ENCODE measurements around the gene ARHGAP28. TPM values are rescaled to one million over a fixed set of nuclear protein-coding genes. Genes with fewer than 3 reads are reported as not detected.

ARHGAP28 gene
- total and polyA plus RNA-seq, 2 experiments from 2014 or later = 0.20 TPM; not detected in 1

- no peaks in the 10 kb centered on the region for H4K20me1 ChIP-seq (ENCODE audit: insufficient read depth)
- H2AFZ ChIP-seq = no peak overlapping the region
- no peak overlapping the region for H3K9ac ChIP-seq
- DNase-seq = no peak
- no peaks in the 10 kb centered on the region for H3K9me2 ChIP-seq (ENCODE audit: insufficient read depth)
- H3F3A ChIP-seq (ENCODE audit: insufficient read depth) = no peaks in the 10 kb centered on the region
- H3K27me3 ChIP-seq (replicated peaks; ENCODE audit: insufficient read depth) = no peaks in the 10 kb centered on the region
- no peak overlapping the region for H3K27ac ChIP-seq
- no peaks in the 10 kb centered on the region for H3K9me3 ChIP-seq (ENCODE audit: low read depth)
- 84 to 85% methylated on average over 17 of the region's 17 CpGs for WGBS, 2 experiments (ENCODE audit: low coverage in 1 of 2, low lambda C conversion rate in 2 of 2, missing lambda C conversion rate in 2 of 2)
- H3K4me3 ChIP-seq = no peak overlapping the region
- in situ Hi-C loops (cut with MboI) = no loop called here
- no peaks in the 10 kb centered on the region for H3K4me1 ChIP-seq (ENCODE audit: insufficient read depth)
- no peaks in the 10 kb centered on the region for H3K79me2 ChIP-seq (ENCODE audit: insufficient read depth)
- TF ChIP-seq EZH2 (IDR thresholded peaks at IDR 0.05; ENCODE audit: insufficient read depth, poor library complexity, severe bottlenecking) (no peak), EZH2phosphoT487 (IDR thresholded peaks at IDR 0.05; ENCODE audit: insufficient read depth, low read depth) (no peak)
- no peaks in the 10 kb centered on the region for H3K36me3 ChIP-seq (ENCODE audit: low read depth)
- H3K4me2 ChIP-seq (ENCODE audit: unreplicated experiment) = no peak overlapping the region
Observed at GRCh38 chr18:6951336-6952090, 222.0 kb downstream of the ARHGAP28 start.

- H3K79me2 ChIP-seq (ENCODE audit: insufficient read depth) = no peaks in the 10 kb centered on the region
Observed at GRCh38 chr18:6954501-6954900, 225.0 kb downstream of the ARHGAP28 start.

GRCh38 chr18:6955304-6955703 lies 225.8 kb downstream of the ARHGAP28 start:
- H3K4me2 ChIP-seq (ENCODE audit: unreplicated experiment) = no peak overlapping the region
- no peak overlapping the region for H3K27ac ChIP-seq
- H3K9me3 ChIP-seq (ENCODE audit: low read depth) = no peaks in the 10 kb centered on the region
- H3K9ac ChIP-seq = no peak overlapping the region
- H3K79me2 ChIP-seq (ENCODE audit: insufficient read depth) = no peaks in the 10 kb centered on the region
- no peak for DNase-seq
- in situ Hi-C loops (cut with MboI) = no loop called here
- H3K4me3 ChIP-seq = no peak overlapping the region
- no peaks in the 10 kb centered on the region for H3K36me3 ChIP-seq (ENCODE audit: low read depth)
- WGBS, 2 experiments (ENCODE audit: low coverage in 1 of 2, low lambda C conversion rate in 2 of 2, missing lambda C conversion rate in 2 of 2) = 96 to 97% methylated on average over 18 of the region's 18 CpGs
- H2AFZ ChIP-seq = no peak overlapping the region
- no peaks in the 10 kb centered on the region for H4K20me1 ChIP-seq (ENCODE audit: insufficient read depth)
- TF ChIP-seq EZH2phosphoT487 (IDR thresholded peaks at IDR 0.05; ENCODE audit: insufficient read depth, low read depth) (no peak), EZH2 (IDR thresholded peaks at IDR 0.05; ENCODE audit: insufficient read depth, poor library complexity, severe bottlenecking) (no peak)
- no peaks in the 10 kb centered on the region for H3K27me3 ChIP-seq (replicated peaks; ENCODE audit: insufficient read depth)
- H3F3A ChIP-seq (ENCODE audit: insufficient read depth) = 0 out of 2 replicates have a peak, but pooled peaks cover 6% of the 10 kb centered on the region
- no peaks in the 10 kb centered on the region for H3K9me2 ChIP-seq (ENCODE audit: insufficient read depth)
- no peaks in the 10 kb centered on the region for H3K4me1 ChIP-seq (ENCODE audit: insufficient read depth)

More at GRCh38 chr18:6954501-6954900, 225.0 kb downstream of the ARHGAP28 start:
- Histone ChIP-seq H3K27ac (no peak overlapping the region), H3K4me3 (no peak overlapping the region), H3K9me3 (ENCODE audit: low read depth) (no peaks in the 10 kb centered on the region), H3K27me3 (replicated peaks; ENCODE audit: insufficient read depth) (no peaks in the 10 kb centered on the region), H3K36me3 (ENCODE audit: low read depth) (no peaks in the 10 kb centered on the region), H2AFZ (no peak overlapping the region), H3K9ac (no peak overlapping the region), H3K4me2 (ENCODE audit: unreplicated experiment) (no peak overlapping the region), H3F3A (ENCODE audit: insufficient read depth) (no peaks in the 10 kb centered on the region), H4K20me1 (ENCODE audit: insufficient read depth) (no peaks in the 10 kb centered on the region), H3K4me1 (ENCODE audit: insufficient read depth) (no peaks in the 10 kb centered on the region), H3K9me2 (ENCODE audit: insufficient read depth) (no peaks in the 10 kb centered on the region)
- in situ Hi-C loops (cut with MboI) = no loop called here
- WGBS, 2 experiments (ENCODE audit: low coverage in 1 of 2, low lambda C conversion rate in 2 of 2, missing lambda C conversion rate in 2 of 2) = 88 to 89% methylated on average over 4 of the region's 4 CpGs
- no peak for DNase-seq
- TF ChIP-seq EZH2 (IDR thresholded peaks at IDR 0.05; ENCODE audit: insufficient read depth, poor library complexity, severe bottlenecking) (no peak), EZH2phosphoT487 (IDR thresholded peaks at IDR 0.05; ENCODE audit: insufficient read depth, low read depth) (no peak)

GRCh38 chr18:6956495-6956894 lies 227.0 kb downstream of the ARHGAP28 start:
- no peak overlapping the region for H2AFZ ChIP-seq
- no peaks in the 10 kb centered on the region for H3K9me2 ChIP-seq (ENCODE audit: insufficient read depth)
- H4K20me1 ChIP-seq (ENCODE audit: insufficient read depth) = no peaks in the 10 kb centered on the region
- H3K27me3 ChIP-seq (replicated peaks; ENCODE audit: insufficient read depth) = no peaks in the 10 kb centered on the region
- H3K4me2 ChIP-seq (ENCODE audit: unreplicated experiment) = no peak overlapping the region
- no peak for TF ChIP-seq EZH2 (IDR thresholded peaks at IDR 0.05; ENCODE audit: insufficient read depth, poor library complexity, severe bottlenecking)
- no peak for TF ChIP-seq EZH2phosphoT487 (IDR thresholded peaks at IDR 0.05; ENCODE audit: insufficient read depth, low read depth)
- H3K9ac ChIP-seq = no peak overlapping the region
- no peaks in the 10 kb centered on the region for H3K36me3 ChIP-seq (ENCODE audit: low read depth)
- no peaks in the 10 kb centered on the region for H3K79me2 ChIP-seq (ENCODE audit: insufficient read depth)
- no peak for DNase-seq
- H3K4me1 ChIP-seq (ENCODE audit: insufficient read depth) = peaks cover 7% of the 10 kb centered on the region
- peaks cover 14% of the 10 kb centered on the region for H3F3A ChIP-seq (ENCODE audit: insufficient read depth)
- 89 to 92% methylated on average over 5 of the region's 5 CpGs for WGBS, 2 experiments (ENCODE audit: low coverage in 1 of 2, low lambda C conversion rate in 2 of 2, missing lambda C conversion rate in 2 of 2)
- H3K9me3 ChIP-seq (ENCODE audit: low read depth) = no peaks in the 10 kb centered on the region
- H3K27ac ChIP-seq = no peak overlapping the region
- no peak overlapping the region for H3K4me3 ChIP-seq
- in situ Hi-C loops (cut with MboI) = no loop called here

Data from GM23248 (cell line).